Mesodermal cell (in vitro differentiated cells): ENCODE data around the gene ZNF674.
"Not testable (repeated sequence)": the region's sequence is repeated elsewhere in the genome, so short reads cannot be mapped to it uniquely, and the experiment has no call there.

Experiments used
- H3K27ac ChIP-seq: 2 replicates; pipeline ENCODE4 v1.7.0; 2013; ENCODE audit warnings: mild to moderate bottlenecking, low read depth, low read length, moderate library complexity; ENCODE audit not compliant: severe bottlenecking
- H3K36me3 ChIP-seq: 2 replicates; pipeline ENCODE4 v1.7.1; 2013; ENCODE audit warnings: mild to moderate bottlenecking, low read length, moderate library complexity; ENCODE audit not compliant: control insufficient read depth, insufficient read depth
- H3K4me1 ChIP-seq: one replicate; pipeline ENCODE4 v1.7.1; 2013; ENCODE audit warnings: mild to moderate bottlenecking, low read length; ENCODE audit not compliant: insufficient read depth, control insufficient read depth, poor library complexity, severe bottlenecking
- H3K4me3 ChIP-seq: 2 replicates; pipeline ENCODE4 v1.7.0; 2013; ENCODE audit warnings: low read length, control low read depth, mild to moderate bottlenecking; ENCODE audit not compliant: insufficient read depth, poor library complexity, severe bottlenecking; ENCODE audit errors: extremely low read depth
- H3K9me3 ChIP-seq: 2 replicates; pipeline ENCODE4 v1.7.1; 2013; ENCODE audit warnings: mild to moderate bottlenecking, low read length, moderate library complexity; ENCODE audit not compliant: control insufficient read depth
- WGBS, 2 experiments: methylation state at CpG; one replicate each; pipeline ENCODE4 v1.1.5; 2013; ENCODE audit warnings: missing lambda C conversion rate in 2 of 2; ENCODE audit not compliant: insufficient coverage in 2 of 2; 5-methylcytosine and 5-hydroxymethylcytosine counted together

Gene ZNF674

DNA sequence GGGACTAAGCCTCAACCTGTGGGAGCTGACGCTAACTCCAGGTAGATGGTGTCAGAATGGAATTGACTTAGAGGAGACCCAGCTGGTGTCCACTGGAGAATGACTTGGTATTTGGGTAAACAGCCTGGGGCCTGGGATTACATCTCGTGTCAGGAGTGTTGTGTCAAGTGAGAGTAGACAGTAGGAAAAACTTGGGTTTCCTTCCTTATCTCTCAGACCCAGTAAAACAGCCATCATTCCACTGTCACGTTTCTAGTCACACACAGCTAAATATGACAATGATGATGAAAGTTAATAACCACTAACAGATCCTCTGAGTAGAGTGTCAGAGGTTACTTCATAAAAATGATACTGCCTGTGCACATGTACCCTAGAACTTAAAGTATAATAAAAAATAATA lies 13.8 kb downstream of the ZNF674 start:
- no peaks in the 10 kb centered on the region for H3K4me1 ChIP-seq
- no peak overlapping the region for H3K27ac ChIP-seq
- no CpG with 5 or more reads among the region's 3 CpGs for WGBS, 2 experiments
- H3K36me3 ChIP-seq, result peaks cover 7% of the 10 kb centered on the region
- no peak overlapping the region for H3K4me3 ChIP-seq
- H3K9me3 ChIP-seq, result no peaks in the 10 kb centered on the region

DNA sequence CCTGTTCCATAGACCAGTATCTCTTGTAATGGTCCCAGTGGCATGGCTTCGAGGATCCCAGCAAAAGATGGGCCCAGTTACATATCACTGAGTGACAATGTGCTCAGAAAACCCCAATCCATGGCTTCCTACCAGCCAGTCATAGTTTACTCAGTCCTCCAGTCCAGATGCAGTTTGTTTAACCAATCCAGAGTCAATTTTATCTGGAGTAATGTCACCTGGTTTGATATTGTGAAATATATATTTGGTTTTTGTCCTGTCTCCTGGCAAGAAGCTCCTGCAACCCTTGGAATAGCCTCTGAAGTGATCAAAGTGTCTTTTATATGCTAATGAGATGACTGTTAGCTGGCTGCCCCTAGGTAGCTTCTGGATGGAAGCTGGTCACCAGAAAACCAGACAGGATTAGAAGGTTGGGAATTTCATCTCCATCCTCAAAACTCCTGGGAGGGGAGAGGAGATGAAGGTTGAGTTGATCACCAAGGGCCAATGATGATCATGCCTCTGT lies 14.8 kb downstream of the ZNF674 start:
- no CpG with 5 or more reads among the region's 1 CpG for WGBS, 2 experiments
- H3K4me1 ChIP-seq, result not testable (repeated sequence)

GRCh38 chrX:46529740-46530403 lies 15.3 kb downstream of the ZNF674 start:
- H3K4me3 ChIP-seq, H3K4me1 ChIP-seq, H3K9me3 ChIP-seq, H3K27ac ChIP-seq: not testable (repeated sequence)
- 93% methylated on average over 3 of the region's 12 CpGs; no CpG with 5 or more reads in 1 of the 2 experiments for WGBS, 2 experiments
- H3K36me3 ChIP-seq, result peaks cover 10% of the 10 kb centered on the region

More for the DNA sequence above, 14.8 kb downstream of the ZNF674 start:
- not testable (repeated sequence) for H3K27ac ChIP-seq, H3K9me3 ChIP-seq, H3K4me3 ChIP-seq
- H3K36me3 ChIP-seq, result peaks cover 10% of the 10 kb centered on the region

DNA sequence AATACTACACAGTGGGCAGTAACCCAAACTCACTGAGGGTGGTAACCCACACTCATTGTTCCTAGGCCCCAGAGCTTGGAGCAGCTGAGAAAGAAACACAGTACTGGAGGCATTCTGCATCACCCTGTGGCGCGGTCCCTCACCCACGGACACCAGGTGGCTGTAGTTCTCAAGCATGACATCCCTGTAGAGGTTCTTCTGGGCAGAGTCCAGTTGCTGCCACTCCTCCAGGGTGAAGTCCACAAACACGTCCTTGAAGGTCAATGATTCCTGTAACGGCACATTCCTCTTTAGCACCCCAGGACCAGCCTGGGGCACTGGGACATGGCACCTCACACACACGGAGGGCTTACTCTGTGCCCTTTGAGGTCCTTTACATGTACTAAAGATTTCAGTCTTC lies 16.6 kb downstream of the ZNF674 start:
- H3K4me3 ChIP-seq, H3K9me3 ChIP-seq, H3K27ac ChIP-seq, H3K4me1 ChIP-seq: not testable (repeated sequence)
- WGBS, 2 experiments, result 100% methylated on average over 1 of the region's 6 CpGs; no CpG with 5 or more reads in 1 of the 2 experiments
- peaks cover 15% of the 10 kb centered on the region for H3K36me3 ChIP-seq

- H3K27ac ChIP-seq, result no peak overlapping the region
- H3K9me3 ChIP-seq, result peaks cover 7% of the 10 kb centered on the region
- H3K4me3 ChIP-seq, result no peak overlapping the region
- WGBS, 2 experiments, result 100% methylated on average over 1 of the region's 1 CpG; no CpG with 5 or more reads in 1 of the 2 experiments
- no peaks in the 10 kb centered on the region for H3K4me1 ChIP-seq
- peaks cover 24% of the 10 kb centered on the region for H3K36me3 ChIP-seq
Measured at GRCh38 chrX:46506076-46506475, 39.1 kb downstream of the ZNF674 start.

- Histone ChIP-seq H3K4me1 (no peaks in the 10 kb centered on the region), H3K9me3 (peaks cover 27% of the 10 kb centered on the region), H3K36me3 (peaks cover 38% of the 10 kb centered on the region), H3K27ac (no peak overlapping the region), H3K4me3 (no peak overlapping the region)
- no CpG with 5 or more reads among the region's 2 CpGs for WGBS, 2 experiments
Measured at GRCh38 chrX:46502848-46503247, 42.4 kb downstream of the ZNF674 start.

DNA sequence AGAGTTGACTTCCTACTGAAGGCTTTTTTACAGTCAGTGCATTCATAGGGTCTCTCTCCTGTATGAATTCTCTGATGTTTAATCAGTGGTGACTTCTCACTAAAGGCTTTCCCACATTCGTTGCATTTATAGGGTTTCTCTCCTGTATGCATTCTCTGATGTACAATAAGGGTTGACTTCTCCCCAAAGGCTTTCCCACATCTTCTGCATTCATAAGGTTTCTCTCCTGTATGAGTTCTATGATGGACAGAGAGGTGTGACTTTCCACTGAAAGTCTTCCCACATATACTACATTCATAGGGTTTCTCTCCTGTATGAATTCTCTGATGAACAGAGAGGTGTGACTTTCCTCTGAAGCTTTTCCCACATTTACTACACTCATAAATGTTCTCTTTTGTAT lies 45.2 kb downstream of the ZNF674 start:
- Histone ChIP-seq H3K9me3 (peaks cover 20% of the 10 kb centered on the region), H3K27ac (no peak overlapping the region), H3K36me3 (peaks cover 27% of the 10 kb centered on the region), H3K4me3 (no peak overlapping the region), H3K4me1 (no peaks in the 10 kb centered on the region)
- WGBS, 2 experiments, result no CpG with 5 or more reads among the region's 1 CpG

DNA sequence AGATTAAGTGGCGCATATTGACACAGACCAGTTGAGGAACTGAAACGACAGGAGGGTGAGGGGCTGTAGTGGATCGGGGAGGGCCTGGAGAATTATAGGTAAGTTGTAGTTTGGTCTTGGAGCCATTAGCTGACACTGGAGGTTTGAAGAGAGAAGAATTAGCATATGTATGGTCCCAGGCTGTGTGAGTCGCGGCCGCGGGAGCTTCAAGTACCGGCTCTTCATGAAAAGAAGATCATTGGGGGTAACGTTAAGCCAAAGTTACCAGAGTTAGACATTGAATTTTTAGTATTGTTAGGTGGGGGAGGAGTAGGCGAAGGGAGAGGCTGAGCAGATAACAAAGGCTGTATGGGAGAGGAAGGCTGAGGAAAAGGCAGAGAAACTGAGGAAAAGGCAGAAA lies 56.5 kb downstream of the ZNF674 start:
- H3K27ac ChIP-seq, result no peak overlapping the region
- no peaks in the 10 kb centered on the region for H3K9me3 ChIP-seq
- 46 to 57% methylated on average over 5 to 6 of the region's 10 CpGs for WGBS, 2 experiments
- no peaks in the 10 kb centered on the region for H3K4me1 ChIP-seq
- no peak overlapping the region for H3K4me3 ChIP-seq
- H3K36me3 ChIP-seq, result no peaks in the 10 kb centered on the region

DNA sequence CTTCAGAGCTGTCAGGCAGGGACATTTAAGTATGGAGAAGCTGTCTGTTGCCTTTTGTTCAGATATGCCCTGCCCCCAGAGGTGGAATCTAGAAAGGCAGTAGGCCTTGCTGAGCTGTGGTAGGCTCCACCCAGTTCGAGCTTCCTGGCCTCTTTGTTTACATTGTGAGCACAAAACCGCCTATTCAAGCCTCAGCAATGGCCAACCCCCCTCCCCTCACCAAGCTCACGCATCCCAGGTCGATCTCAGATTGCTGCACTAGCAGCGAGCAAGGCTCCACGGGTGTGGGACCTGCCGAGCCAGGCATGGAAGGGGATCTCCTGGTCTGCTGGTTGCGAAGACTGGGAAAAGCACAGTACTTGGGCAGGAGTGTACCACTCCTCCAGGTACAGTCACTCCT lies 59.3 kb downstream of the ZNF674 start:
- Histone ChIP-seq H3K4me1 (no peaks in the 10 kb centered on the region), H3K27ac (no peak overlapping the region), H3K9me3 (no peaks in the 10 kb centered on the region), H3K4me3 (no peak overlapping the region), H3K36me3 (no peaks in the 10 kb centered on the region)
- 35 to 62% methylated on average over 2 of the region's 8 CpGs for WGBS, 2 experiments

DNA sequence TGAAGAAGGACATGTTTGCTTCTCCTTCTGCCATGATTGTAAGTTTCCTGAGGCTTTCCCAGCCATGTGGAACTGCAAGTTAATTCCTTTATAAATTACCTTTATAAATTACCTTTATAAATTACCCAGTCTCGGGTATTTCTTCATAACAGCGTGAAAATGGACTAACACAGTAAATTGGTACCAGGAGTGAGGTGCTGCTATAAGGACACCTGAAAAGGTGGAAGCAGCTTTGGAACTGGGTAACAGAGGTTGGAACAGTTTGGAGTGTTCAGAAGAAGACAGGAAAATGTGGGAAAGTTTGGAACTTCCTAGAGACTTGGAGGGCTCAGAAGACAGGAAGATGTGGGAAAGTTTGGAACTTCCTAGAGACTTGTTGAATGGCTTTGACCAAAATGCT lies 66.6 kb downstream of the ZNF674 start:
- H3K4me3 ChIP-seq, H3K9me3 ChIP-seq, H3K4me1 ChIP-seq, H3K27ac ChIP-seq, H3K36me3 ChIP-seq: not testable (repeated sequence)
- 100% methylated on average over 1 of the region's 2 CpGs for WGBS, 2 experiments

GRCh38 chrX:46477435-46477834 lies 67.8 kb downstream of the ZNF674 start:
- Histone ChIP-seq H3K27ac (no peak overlapping the region), H3K36me3 (peaks cover 14% of the 10 kb centered on the region), H3K9me3 (no peaks in the 10 kb centered on the region), H3K4me1 (no peaks in the 10 kb centered on the region), H3K4me3 (no peak overlapping the region)
- WGBS, 2 experiments, result 83 to 86% methylated on average over 1 to 2 of the region's 2 CpGs
